CD4-positive, alpha-beta T cell (primary cell): ENCODE measurements around the gene GNAQ. TPM values are rescaled to one million over a fixed set of nuclear protein-coding genes. Genes with fewer than 3 reads are reported as not detected.
A peak's percentile ranks its signal among the peaks of the same experiment; 100 is the strongest.

Experiments used
- ATAC-seq: fragments of 200-7000 bp; cut with Tn5 transposase; one replicate; pipeline ENCODE4 v1.10.0; 2022; ENCODE audit warnings: mild to moderate bottlenecking; ENCODE audit not compliant: poor library complexity
- CTCF ChIA-PET: fragments of 350-600 bp; sonication (Branson Sonifier 250); formaldehyde crosslinking; loops from one replicate; lab custom pipeline; 2021; ENCODE audit warnings: antibody characterized with exemption, inconsistent platforms; lab: Charles Lee
- POLR2A ChIA-PET: fragments of 350-600 bp; sonication (Branson Sonifier 250); formaldehyde crosslinking; loops from one replicate; lab custom pipeline; 2021; ENCODE audit warnings: antibody characterized with exemption, inconsistent platforms; lab: Charles Lee
- DNase-seq, 14 experiments: peaks; one replicate each; pipeline ENCODE4 v3.0.0-alpha.2; 2013 to 2020; ENCODE audit warnings: mixed read lengths in 2 of 14
- H3K27ac ChIP-seq, 2 donors: one replicate each; pipeline versions ENCODE4 v1.5.1 to v1.7.0; 2013; ENCODE audit warnings: low read length in 2 of 2, low read depth in 1 of 2, mild to moderate bottlenecking in 1 of 2
- H3K27me3 ChIP-seq, 2 experiments: 1 replicate in 1 of 2; 2 replicates in 1 of 2; pipeline versions ENCODE4 v1.6.1 to v1.7.0; 2013; ENCODE audit warnings: low read length in 2 of 2, control low read depth in 1 of 2, mild to moderate bottlenecking in 1 of 2, moderate library complexity in 1 of 2; ENCODE audit not compliant: insufficient read depth in 2 of 2, control insufficient read depth in 1 of 2
- H3K36me3 ChIP-seq: one replicate; pipeline ENCODE4 v1.6.1; 2013; ENCODE audit warnings: low read length, control low read depth; ENCODE audit not compliant: insufficient read depth
- H3K4me1 ChIP-seq: one replicate; pipeline ENCODE4 v1.6.1; 2013; ENCODE audit warnings: low read length, control low read depth; ENCODE audit not compliant: insufficient read depth
- H3K4me3 ChIP-seq: one replicate; pipeline ENCODE4 v1.5.1; 2013; ENCODE audit warnings: mild to moderate bottlenecking, low read length, moderate library complexity
- H3K9me3 ChIP-seq, 2 experiments: 1 replicate in 1 of 2; 2 replicates in 1 of 2; pipeline versions ENCODE4 v1.6.1 to v1.7.0; 2013; ENCODE audit warnings: low read length in 2 of 2, mild to moderate bottlenecking in 2 of 2, control low read depth in 1 of 2, moderate library complexity in 1 of 2; ENCODE audit not compliant: control insufficient read depth in 1 of 2, insufficient read depth in 1 of 2
- H3K27ac Mint-ChIP-seq: one replicate; pipeline ENCODE4 v1.8.0; 2020; ENCODE audit warnings: mixed read lengths
- H3K27me3 Mint-ChIP-seq: one replicate; pipeline ENCODE4 v1.8.0; 2021; ENCODE audit warnings: mixed read lengths
- H3K36me3 Mint-ChIP-seq: one replicate; pipeline ENCODE4 v1.8.0; 2021; ENCODE audit warnings: low read depth, mixed read lengths
- H3K4me1 Mint-ChIP-seq: one replicate; pipeline ENCODE4 v1.8.0; 2021; ENCODE audit warnings: low read depth, mixed read lengths
- H3K4me3 Mint-ChIP-seq: one replicate; pipeline ENCODE4 v1.8.0; 2020; ENCODE audit warnings: mild to moderate bottlenecking, mixed read lengths
- H3K9me3 Mint-ChIP-seq: one replicate; pipeline ENCODE4 v1.8.0; 2020; ENCODE audit warnings: mixed read lengths
- CTCF ChIP-seq: fragments of 200-600 bp; IDR thresholded peaks from one replicate; pipeline ENCODE4 v1.8.0; 2022; ENCODE audit warnings: antibody characterized with exemption, mild to moderate bottlenecking
- intact Hi-C, 2 experiments: fragments of 100-400 bp; cut with DNase I in 1 of 2; cut with micrococcal nuclease in 1 of 2; formaldehyde crosslinking; loops; one replicate each; pipeline versions ENCODE4 v1.15.1 to v1.9.0; 2023 to 2025; cut with DNase I, micrococcal nuclease
- total RNA-seq, 174 experiments: library from RNA in 2 of 174; stranded (reverse) in 2 of 174; gene quantifications; one replicate each; pipeline ENCODE4 v1.2.3 and lab custom pipeline; 2021 to 2026

Gene GNAQ
- total RNA-seq, 2 experiments from 2014 or later, result 55.5 to 55.9 TPM

DNA sequence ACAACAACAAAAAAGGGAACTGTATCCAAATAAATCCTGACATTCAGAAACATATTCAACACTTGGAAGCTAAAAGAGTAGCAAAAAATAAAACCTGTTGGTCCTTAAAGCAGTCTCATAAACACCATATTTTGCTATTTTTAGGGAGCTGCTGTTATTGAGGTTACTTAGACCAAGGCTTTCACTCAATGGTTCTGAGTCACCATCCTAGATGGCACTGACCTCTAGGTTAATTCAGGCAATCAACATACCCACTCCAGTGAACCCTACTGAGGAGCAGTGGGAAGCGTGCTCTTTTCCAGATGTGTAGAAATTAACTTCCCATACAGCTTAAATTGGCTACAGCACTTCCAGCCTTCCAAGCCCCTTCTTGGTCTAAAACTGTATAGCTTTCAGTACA lies 5.2 kb downstream of the GNAQ start:
- ChIA-PET POLR2A (interaction anchor here (0.6 to 0.8 kb wide), 2 partner anchors 28 to 49 kb away, joined by 3 read pairs; no protein-coding TSS in a partner anchor), CTCF (no interaction called here)
- no peak for ATAC-seq
- Histone ChIP-seq H3K9me3 (no peaks in the 10 kb centered on the region), H3K4me3 (no peak overlapping the region), H3K36me3 (no peaks in the 10 kb centered on the region), H3K4me1 (peaks cover 26% of the 10 kb centered on the region), H3K27me3 (no peaks in the 10 kb centered on the region), H3K27ac (no peak overlapping the region)
- no peaks in the 10 kb centered on the region for H3K27me3 Mint-ChIP-seq
- intact Hi-C loops, result no loop called here
- no peak overlapping the region for H3K27ac Mint-ChIP-seq
- DNase-seq, result no peak
- H3K36me3 Mint-ChIP-seq, result peaks cover 10% of the 10 kb centered on the region
- no peak for TF ChIP-seq CTCF
- H3K4me1 Mint-ChIP-seq, result peaks cover 84% of the 10 kb centered on the region
- H3K4me3 Mint-ChIP-seq, result no peak overlapping the region
- H3K9me3 Mint-ChIP-seq, result no peaks in the 10 kb centered on the region

DNA sequence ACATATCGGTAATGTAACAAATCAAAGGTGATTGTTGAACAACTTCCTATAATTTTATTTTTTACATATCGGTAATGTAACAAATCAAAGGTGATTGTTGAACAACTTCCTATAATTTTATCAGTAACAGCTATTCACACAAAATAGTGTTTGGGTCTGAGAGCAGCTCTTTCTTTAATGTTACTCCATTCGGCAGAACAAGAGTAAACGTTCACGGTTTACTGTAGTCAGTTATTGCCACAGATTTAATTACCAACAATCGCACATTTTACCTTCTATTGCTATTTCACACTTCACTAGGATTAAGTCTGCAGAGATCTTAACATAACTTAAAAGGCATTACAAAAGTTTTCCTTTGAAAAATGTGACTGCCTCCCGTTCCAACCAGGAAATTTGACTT lies 6.4 kb downstream of the GNAQ start:
- Histone ChIP-seq H3K9me3 (no peaks in the 10 kb centered on the region), H3K4me3 (no peak overlapping the region), H3K27ac (no peak overlapping the region), H3K36me3 (no peaks in the 10 kb centered on the region), H3K4me1 (peaks cover 29% of the 10 kb centered on the region), H3K27me3 (no peaks in the 10 kb centered on the region)
- Mint-ChIP-seq H3K4me3 (no peak overlapping the region), H3K4me1 (peaks cover 90% of the 10 kb centered on the region), H3K27ac (no peak overlapping the region), H3K27me3 (no peaks in the 10 kb centered on the region), H3K36me3 (peaks cover 5% of the 10 kb centered on the region), H3K9me3 (no peaks in the 10 kb centered on the region)
- ATAC-seq (no peak), DNase-seq (no peak)
- TF ChIP-seq CTCF, result no peak
- intact Hi-C loops, result no loop called here
- ChIA-PET CTCF (no interaction called here), POLR2A (interaction anchor here (1.9 kb wide), 1 partner anchor 14 kb away, joined by 5 read pairs; no protein-coding TSS in a partner anchor)

DNA sequence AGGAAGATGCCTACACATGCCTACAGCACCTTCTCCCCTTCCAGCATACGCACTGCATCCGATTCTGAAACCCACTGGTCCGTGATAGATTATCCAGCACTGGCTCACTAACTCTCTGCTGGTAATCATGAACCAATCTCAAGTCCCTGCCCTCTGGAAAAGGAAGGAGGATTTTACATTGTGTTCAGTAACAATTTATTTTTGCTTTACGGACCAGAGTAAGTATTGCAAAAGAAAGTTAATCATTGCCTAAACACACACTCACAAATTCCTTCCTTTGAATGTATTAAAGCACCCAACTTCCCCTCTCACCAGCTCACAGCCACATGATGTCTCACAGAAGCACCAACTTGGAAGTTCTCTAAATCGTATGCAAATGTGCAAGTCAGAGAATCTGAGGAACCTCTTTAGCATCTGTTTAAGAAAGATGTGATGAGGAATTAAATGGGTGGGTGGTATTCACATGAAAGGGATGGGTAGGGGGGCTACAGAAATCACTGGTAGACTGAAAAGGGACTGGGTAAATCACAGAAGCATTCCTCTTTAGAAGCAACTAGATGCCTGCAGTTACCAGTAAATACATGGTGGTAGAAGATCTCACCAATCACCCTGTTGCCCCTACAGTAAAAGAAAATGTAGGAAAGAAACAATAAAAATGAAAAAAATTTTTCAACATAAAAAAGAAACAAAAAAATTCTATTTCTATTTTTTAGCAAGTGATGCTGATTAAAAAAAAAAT lies 8.4 kb downstream of the GNAQ start:
- no peaks in the 10 kb centered on the region for H3K27me3 ChIP-seq
- DNase-seq (peak in 3 of 14 experiments; percentile 16 to 67 (median 58)), ATAC-seq (peak; percentile 41)
- peaks cover 86% of the 10 kb centered on the region for H3K4me1 Mint-ChIP-seq
- no peak overlapping the region for H3K4me3 ChIP-seq
- H3K27ac ChIP-seq, result no peak overlapping the region
- H3K4me1 ChIP-seq, result peaks cover 26% of the 10 kb centered on the region
- no peaks in the 10 kb centered on the region for H3K27me3 Mint-ChIP-seq
- H3K9me3 Mint-ChIP-seq, result no peaks in the 10 kb centered on the region
- no peaks in the 10 kb centered on the region for H3K9me3 ChIP-seq
- H3K36me3 Mint-ChIP-seq, result no peaks in the 10 kb centered on the region
- H3K27ac Mint-ChIP-seq, result no peak overlapping the region
- intact Hi-C loops, result loop anchor here in 1 of 2 experiments (5.0 kb wide), 1 partner anchor 36 kb away; no protein-coding TSS in a partner anchor
- POLR2A ChIA-PET, result no interaction called here
- H3K36me3 ChIP-seq, result no peaks in the 10 kb centered on the region
- CTCF ChIA-PET, result no interaction called here
- peak overlapping the region; percentile 73 for H3K4me3 Mint-ChIP-seq
- TF ChIP-seq CTCF, result no peak
